ENCODE measurements around the gene BACH1.

DNA sequence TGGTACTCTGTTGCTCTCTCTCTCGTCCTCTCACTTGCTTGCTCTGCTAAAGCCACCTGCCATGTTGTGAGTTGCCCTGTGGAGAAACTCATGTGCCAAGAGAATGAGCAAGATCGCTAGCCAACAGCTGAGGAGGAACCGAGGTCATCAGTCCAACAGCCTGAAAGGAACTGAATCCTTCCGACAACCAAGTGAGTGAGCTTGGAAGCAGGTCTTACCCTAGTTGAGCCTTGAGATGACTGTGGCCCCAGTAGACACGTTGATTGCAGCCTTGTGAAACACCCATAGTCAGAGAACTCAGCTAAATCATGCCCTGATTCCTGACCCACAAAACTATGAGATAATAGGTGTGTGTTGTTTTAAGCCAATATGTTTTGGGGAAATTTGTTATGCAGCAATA lies 48.1 kb upstream of the BACH1 start:
- TF ChIP-seq POLR2A (IDR thresholded peaks at IDR 0.05) = no peak
- TF ChIP-seq, protein P1, sequence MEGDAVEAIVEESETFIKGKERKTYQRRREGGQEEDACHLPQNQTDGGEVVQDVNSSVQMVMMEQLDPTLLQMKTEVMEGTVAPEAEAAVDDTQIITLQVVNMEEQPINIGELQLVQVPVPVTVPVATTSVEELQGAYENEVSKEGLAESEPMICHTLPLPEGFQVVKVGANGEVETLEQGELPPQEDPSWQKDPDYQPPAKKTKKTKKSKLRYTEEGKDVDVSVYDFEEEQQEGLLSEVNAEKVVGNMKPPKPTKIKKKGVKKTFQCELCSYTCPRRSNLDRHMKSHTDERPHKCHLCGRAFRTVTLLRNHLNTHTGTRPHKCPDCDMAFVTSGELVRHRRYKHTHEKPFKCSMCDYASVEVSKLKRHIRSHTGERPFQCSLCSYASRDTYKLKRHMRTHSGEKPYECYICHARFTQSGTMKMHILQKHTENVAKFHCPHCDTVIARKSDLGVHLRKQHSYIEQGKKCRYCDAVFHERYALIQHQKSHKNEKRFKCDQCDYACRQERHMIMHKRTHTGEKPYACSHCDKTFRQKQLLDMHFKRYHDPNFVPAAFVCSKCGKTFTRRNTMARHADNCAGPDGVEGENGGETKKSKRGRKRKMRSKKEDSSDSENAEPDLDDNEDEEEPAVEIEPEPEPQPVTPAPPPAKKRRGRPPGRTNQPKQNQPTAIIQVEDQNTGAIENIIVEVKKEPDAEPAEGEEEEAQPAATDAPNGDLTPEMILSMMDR (IDR thresholded peaks at IDR 0.05) = no peak
